Neural cell (in vitro differentiated cells): ENCODE data around the gene PCDHGA5.

Source experiments
- CTCF ChIP-seq: fragments of 450-650 bp; IDR thresholded peaks from 2 replicates; pipeline ENCODE4 v1.5.1; 2014; ENCODE audit warnings: antibody characterized with exemption, mild to moderate bottlenecking, moderate library complexity; ENCODE audit not compliant: poor library complexity, severe bottlenecking
- MXI1 ChIP-seq: fragments of 450-650 bp; conservative IDR thresholded peaks from 2 replicates; pipeline ENCODE4 v1.6.1; 2014; ENCODE audit warnings: antibody characterized with exemption, mild to moderate bottlenecking; ENCODE audit not compliant: poor library complexity, severe bottlenecking
- POLR2AphosphoS5 ChIP-seq: IDR thresholded peaks from 2 replicates; pipeline ENCODE4 v1.6.1; 2012

DNA sequence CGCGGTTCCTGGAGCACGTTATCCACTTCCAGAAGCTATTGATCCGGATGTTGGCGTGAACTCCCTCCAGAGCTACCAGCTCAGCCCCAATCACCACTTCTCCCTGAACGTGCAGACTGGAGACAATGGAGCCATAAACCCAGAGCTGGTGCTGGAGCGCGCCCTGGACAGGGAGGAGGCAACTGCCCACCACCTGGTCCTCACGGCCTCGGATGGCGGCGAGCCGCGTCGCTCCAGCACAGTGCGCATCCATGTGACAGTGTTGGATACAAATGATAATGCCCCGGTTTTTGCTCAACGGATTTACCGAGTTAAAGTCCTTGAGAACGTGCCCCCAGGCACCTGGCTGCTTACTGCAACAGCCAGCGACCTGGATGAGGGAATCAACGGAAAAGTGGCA is 39.4 kb downstream of the PCDHGA5 start:
- no peak for TF ChIP-seq CTCF
- no peak for TF ChIP-seq POLR2AphosphoS5
- no peak for TF ChIP-seq MXI1
